NCI-H187 treated with DMSO at 0.1 percent for 48 hours (cell line): Measurements from ENCODE around the gene LONRF2.
"Not testable (repeated sequence)": the region's sequence is repeated elsewhere in the genome, so short reads cannot be mapped to it uniquely, and the experiment has no call there.

Source experiments
- DNase-seq: peaks from one replicate; lab custom pipeline; 2025; lab: John Stamatoyannopoulos, UW

The LONRF2 gene

DNA sequence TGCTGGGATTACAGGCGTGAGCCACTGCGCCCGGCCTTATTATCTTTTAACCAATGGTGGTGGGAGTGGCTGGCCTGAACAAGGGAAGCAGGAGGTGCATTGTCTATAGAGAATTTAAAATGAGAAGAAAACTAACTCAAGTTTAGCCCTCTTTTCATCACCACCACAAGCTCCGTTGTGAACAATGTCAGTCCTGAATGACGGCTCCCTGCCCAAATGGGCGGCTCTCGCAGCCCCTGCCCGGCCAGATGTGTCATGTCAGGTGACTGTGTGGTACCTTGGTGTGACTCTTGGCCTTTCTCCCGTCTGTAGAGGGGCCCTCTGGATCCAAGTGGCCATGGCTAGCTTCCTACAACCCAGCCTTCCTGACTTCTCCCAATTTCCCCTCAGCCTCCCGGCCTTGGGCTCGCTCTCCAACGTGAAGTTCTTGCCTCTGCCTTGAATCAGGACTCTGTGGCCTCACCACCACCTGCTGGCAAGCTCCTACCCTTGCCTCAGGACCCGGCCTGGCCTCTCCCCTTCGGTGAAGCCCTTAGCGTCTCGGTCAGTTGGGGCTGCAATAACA, 67.6 kb downstream of the LONRF2 start:
- DNase-seq: no peak

- DNase-seq: no peak
Measured at GRCh38 chr2:100253786-100254185, 68.5 kb downstream of the LONRF2 start.

GRCh38 chr2:100252811-100253698, 69.2 kb downstream of the LONRF2 start:
- no peak for DNase-seq

DNA sequence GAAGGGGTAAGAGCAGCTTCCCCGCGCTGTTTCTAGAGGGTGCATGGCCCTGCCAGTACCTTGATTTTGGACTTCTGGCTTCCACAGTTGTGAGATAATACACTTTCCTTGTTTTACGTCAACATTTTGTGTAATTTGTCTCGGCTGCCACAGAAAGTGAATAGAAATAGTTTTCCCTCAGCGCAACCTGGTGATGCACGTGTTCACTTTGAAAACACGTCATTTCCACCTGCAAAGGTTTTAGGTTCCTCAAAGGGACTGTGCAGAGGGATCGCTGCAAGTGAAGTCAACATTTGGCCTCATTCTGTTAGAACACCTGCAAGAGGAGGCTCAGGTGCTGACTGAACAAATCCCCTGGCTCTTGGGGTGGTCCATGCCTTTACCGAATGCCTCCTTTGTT, 71.7 kb downstream of the LONRF2 start:
- no peak for DNase-seq

- no peak for DNase-seq
Measured at GRCh38 chr2:100248971-100249370, 73.3 kb downstream of the LONRF2 start.

DNA sequence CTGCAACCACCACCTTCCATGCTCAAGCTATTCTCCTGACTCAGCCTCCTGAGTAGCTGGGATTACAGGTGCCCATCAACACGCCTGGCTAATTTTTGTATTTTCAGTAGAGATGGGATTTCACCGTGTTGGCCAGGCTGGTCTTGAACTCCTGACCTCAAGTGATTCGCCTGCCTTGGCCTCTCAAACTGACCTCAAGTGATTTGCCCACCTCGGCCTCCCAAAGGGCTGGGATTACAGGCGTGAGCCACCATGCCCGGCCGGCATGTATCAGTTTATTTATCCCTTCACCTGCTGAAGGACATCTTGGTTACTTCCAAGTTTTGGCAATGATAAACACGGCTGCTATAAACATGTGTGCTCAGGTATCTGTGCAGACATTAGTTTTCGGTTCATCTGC, 73.7 kb downstream of the LONRF2 start:
- DNase-seq: not testable (repeated sequence)

GRCh38 chr2:100248044-100248330, 74.3 kb downstream of the LONRF2 start:
- DNase-seq: no peak

GRCh38 chr2:100247256-100248043, 74.9 kb downstream of the LONRF2 start:
- no peak for DNase-seq

DNA sequence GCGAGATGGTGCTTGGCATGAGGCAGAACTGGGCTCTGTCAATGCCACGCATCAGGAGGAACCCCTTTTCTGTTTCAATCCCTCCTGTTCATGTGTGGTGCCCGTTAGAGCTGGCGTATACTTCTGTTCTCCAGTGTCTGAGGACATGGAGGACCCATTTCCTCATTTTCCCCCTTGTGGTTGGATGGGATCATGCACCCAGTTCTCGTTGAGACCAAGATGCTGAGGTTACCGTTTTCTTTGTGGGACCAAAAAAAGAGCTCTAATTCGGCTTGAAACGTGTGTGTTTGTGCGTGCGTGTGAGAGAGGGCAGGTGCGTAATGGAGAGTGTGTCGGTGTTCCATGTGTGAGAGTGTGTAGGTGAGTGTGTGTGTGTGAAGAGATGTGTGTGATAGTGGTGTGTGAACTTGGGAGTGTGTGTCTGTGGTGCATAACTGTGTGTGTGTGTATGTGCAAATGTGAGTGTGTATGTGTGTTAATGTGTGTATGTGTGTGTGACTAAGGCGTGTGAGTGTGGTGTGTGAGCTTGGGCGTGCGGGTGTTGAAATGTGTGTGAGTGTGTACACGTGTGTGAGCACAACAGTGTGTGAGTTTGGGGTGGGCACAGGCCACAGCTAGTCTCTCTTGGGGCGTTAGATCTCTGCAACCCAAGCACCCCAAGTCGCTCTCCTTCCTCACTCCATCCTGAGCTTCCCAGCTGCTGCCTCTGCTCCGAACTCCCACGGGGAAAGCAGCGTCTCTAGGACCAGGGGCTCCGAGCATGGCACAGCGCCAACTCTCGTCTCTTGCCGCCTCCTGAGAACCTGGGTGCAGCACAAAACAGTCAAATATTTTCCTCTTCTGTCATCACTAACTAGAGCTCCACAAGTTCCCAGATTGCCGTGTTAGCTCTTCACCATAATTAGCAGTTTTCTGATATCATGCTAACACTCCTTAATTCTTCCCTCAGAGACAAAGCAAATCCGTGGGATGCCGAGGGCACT, 75.8 kb downstream of the LONRF2 start:
- no peak for DNase-seq

DNA sequence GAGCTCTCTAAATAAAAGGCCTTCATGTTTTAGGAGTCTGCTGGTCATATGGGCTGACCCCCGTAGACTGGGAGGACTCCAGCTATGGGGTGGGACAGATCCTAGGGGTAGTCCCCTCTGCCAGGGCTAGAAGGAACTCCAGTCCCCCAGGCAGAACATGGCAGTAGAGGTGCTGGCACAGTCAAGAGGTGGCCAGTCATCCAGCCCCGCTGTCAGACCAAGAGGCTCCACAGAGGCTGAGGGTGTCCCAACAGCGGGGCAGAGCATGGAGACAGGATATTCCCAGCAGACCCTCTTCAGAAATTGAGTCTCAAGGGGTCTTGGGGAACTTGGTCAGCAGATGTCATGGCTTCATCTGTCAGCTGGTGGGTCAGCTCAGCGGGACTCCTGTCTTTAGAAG, 76.6 kb downstream of the LONRF2 start:
- DNase-seq: no peak

DNA sequence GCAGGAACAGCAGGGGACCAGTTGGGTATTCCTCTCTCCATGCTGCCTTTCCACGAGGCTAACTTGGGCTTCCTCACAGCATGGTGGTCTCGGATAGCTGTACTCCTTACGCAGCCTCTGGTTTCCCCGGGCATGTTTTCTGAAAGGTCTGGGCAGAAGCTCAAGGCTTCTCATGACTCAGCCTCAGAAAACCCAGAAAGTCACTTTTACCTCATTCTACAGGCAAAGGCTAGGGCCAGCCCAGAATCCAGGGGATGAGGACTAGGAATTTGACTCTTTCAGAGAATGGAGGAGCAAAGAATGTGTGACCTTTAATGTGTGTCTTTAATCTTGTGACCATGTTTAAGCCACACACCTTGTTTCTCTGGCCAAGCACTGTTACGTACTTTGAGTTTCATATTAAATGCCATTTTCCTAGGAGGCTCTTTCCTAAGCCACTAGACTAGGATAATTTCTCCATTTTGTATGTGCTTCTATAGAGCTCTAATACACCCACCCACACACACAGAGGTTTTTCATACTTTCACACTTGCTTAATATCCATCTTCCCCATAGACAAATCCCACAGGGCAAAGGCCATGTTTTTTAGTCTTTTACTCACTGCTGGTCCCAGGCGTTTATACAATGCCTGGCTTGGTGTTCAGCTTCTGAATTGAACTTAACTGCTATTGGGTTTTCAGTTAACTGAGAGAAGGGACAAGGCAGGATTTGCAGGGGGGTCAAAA, 77.3 kb downstream of the LONRF2 start:
- DNase-seq: no peak

DNA sequence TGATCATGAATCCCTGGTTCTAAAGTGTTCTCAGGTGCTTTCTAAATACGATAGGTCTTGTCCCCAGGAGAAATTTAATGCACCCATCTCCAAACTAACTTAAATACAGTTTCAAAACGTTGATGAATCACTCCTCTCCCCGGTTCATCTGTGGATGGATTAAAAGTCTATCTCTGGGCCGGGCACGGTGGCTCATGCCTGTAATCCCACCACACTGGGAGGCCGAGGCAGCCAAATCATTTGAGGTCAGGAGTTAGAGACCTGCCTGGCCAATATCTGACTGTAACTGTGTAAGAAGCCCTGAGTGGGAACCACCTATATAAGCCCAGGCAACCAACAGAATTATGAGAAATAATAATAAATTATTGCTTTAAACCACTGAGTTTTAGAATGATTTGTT, 78.7 kb downstream of the LONRF2 start:
- no peak for DNase-seq

GRCh38 chr2:100242891-100243619, 79.2 kb downstream of the LONRF2 start:
- DNase-seq: no peak

DNA sequence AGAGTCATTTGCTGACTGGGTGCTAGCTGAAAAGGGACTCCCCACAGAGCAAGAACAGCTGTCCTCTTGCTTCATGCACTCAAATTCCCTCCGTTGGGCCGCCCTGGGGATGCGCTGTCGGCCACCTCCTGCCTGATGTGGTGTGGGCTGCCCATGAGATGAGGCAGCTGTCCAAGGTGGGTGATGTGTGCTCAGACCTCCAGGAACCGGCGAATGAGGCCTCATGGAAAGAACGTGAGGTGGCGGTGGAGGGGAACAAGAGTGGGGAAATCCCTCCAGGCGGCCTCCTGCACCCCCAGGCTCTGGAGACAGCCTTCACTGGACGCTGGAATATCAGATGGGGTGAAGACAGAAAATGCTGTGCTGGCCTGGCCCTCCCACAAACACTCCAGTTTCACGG, 79.8 kb downstream of the LONRF2 start:
- no peak for DNase-seq

GRCh38 chr2:100241236-100241635, 81.1 kb downstream of the LONRF2 start:
- DNase-seq: no peak

GRCh38 chr2:100240386-100240785, 81.9 kb downstream of the LONRF2 start:
- DNase-seq: no peak

DNA sequence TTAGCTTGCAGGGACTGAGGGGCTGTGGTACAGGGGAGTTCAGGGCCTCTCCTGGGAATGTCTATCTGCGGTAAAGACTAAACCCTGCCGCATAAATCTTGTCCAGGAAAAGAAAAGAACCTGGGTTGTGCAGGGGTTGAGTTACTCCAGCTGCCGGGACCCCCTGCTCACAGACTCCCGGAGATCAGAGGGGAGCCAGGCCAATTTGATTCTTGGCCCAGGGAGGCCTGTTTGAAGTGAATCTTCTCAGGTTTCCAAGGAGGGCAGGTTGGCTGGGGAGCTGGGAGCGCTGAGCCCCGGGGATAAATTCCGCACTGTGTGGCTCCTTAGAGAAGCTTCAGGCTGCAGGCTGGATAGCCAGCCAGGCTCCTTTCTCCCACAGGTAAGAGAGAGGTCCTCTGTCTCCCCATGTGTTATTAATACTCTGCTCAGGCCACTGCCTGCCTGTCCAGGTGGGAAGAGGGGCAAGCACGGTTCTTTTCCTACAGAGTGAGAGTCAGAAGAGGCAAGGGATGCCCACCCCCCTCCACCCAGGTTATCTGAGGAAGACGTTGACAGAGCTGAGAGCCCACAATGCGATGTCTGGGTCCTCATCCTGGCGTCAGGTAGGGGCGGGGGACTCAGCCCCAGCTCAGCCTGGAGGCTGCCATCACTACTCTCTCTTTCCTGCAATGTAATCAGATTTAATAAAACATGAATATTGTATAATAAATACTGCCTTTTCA, 82.7 kb downstream of the LONRF2 start:
- no peak for DNase-seq

DNA sequence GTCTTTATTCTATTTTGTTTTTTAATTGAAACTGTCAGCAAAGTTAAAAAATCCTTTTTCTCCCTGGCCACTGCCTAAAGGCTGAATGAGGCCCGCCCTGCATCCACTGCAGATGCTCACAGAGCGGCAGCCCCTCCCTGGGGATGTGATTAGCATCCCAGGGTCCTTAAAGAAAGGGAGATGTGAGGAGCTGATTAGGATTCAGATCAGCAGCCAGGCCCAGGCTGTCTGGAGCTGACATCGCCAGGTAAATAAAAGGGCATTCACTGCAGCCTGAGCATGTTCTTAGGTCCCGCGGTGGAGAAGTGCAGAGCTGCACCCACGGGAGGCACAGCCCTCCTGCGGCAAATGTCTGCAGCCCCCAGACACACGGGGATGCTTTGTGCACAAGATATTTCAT, 83.8 kb downstream of the LONRF2 start:
- DNase-seq: no peak

DNA sequence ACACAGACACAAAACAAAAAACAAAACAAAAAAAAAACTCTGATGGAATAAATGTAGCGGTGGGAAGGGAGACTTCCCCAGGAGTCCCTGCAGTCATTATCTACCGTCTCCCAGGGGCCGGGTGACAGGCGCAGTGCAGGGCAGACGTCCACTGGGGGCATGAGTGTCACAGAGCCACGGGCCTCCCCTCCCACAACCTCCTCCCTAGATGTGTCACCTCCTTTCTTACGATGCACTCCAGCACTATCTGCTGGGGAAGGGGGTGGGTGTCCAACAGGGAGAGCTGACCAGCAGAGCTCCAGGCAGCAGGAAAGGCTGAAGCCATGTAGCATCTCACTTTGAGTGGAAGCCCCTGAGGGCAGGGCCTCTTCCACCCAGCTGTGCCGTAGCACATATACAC, 84.5 kb downstream of the LONRF2 start:
- no peak for DNase-seq

- DNase-seq: no peak
Measured at GRCh38 chr2:100237163-100237562, 85.1 kb downstream of the LONRF2 start.
